DMS153 (cell line): ENCODE measurements around the gene COL6A2.
"Not testable (repeated sequence)": the region's sequence is repeated elsewhere in the genome, so short reads cannot be mapped to it uniquely, and the experiment has no call there.

Source experiments
- DNase-seq: peaks from one replicate; lab custom pipeline; 2025; lab: John Stamatoyannopoulos, UW

COL6A2 gene

GRCh38 chr21:46172863-46173528, 75.1 kb downstream of the COL6A2 start:
- no peak for DNase-seq

DNA sequence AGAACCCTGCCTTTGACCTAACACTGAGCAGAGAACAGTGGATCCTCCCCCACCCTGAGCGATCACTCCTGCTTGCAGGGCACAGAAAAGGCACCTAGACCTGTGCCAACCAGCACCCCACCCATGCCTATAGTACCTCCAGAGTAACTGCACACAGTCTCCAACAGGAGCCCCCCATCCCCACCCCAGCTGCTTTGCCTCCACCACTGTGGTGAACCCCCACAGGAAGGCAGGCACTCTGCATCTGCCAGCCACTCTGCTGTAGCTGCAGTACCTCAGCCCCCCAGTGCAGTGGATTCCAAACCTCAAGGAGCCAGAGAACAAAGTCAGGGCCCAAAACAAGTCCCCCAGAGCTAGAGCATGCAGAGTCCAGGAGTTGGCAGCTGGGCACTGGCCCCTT, 75.7 kb downstream of the COL6A2 start:
- DNase-seq, result no peak

DNA sequence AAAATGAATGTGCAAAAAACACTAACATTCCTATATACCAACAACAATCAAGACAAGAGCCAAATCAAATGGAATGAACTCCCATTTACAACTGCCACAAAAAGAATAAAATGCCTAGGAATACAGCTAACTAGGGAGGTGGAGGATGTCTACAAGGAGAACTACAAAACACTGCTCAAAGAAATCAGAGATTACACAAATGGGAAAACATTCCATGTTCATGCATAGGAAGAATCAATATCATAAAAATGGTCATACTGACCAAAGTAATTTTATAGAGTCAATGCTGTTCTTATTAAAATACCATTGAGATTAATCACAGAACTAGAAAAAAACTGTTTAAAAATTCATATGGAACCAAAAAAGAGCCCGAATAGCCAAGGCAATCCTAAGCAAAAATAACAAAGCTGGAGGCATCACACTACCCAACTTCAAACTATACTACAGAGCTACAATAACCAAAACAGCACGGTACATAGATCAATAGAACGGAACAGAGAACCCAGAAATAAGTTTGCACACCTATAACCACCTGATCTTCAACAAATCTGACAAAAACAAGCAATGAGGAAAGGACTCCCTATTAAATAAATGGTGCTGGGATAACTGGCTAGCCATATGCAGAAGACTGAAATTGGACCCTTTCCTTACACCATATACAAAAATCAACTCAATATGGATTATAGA, 78.7 kb downstream of the COL6A2 start:
- DNase-seq, result not testable (repeated sequence)

DNA sequence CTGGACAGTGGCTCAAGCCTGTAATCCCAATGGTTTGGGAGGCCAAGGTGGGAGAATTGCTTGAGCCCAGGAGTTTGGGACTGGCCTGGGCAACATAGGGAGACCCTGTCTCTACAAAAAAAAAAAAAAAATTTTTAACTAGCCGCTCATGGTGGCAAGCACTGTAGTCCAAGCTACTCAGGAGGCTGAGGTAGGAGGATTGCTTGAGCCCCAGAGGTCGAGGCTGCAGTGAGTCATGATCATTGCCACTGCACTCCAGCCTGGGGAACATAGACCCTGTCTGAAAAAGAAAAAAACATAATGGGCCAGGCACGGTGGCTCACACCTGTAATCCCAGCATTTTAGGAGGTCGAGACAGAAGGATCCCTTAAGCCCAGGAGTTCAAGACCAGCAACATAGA, 81.0 kb downstream of the COL6A2 start:
- no peak for DNase-seq
